HEK293T (cell line): ENCODE results near the gene GUCD1.

Experiments
- ARNT ChIP-seq: fragments of 450-650 bp; IDR thresholded peaks from 2 replicates; pipeline ENCODE4 v1.6.1; 2017; ENCODE audit warnings: mild to moderate bottlenecking
- BHLHE40 ChIP-seq: fragments of 450-650 bp; IDR thresholded peaks from 2 replicates; pipeline ENCODE4 v1.6.1; 2016; ENCODE audit warnings: mild to moderate bottlenecking, moderate library complexity, borderline replicate concordance
- CTBP1 ChIP-seq: fragments of 450-650 bp; IDR thresholded peaks from 2 replicates; pipeline ENCODE4 v1.6.1; 2016; ENCODE audit warnings: borderline replicate concordance
- FOXA1 ChIP-seq: fragments of 450-650 bp; IDR thresholded peaks from 2 replicates; pipeline ENCODE4 v1.6.1; 2016; ENCODE audit warnings: mild to moderate bottlenecking
- FOXK2 ChIP-seq: fragments of 450-650 bp; IDR thresholded peaks from 2 replicates; pipeline ENCODE4 v1.6.1; 2016; ENCODE audit warnings: mild to moderate bottlenecking
- LEF1 ChIP-seq: fragments of 450-650 bp; IDR thresholded peaks from 2 replicates; pipeline ENCODE4 v1.6.1; 2017; ENCODE audit warnings: mild to moderate bottlenecking, borderline replicate concordance
- NFRKB ChIP-seq: fragments of 450-650 bp; IDR thresholded peaks from 2 replicates; pipeline ENCODE4 v1.6.1; 2016; ENCODE audit warnings: mild to moderate bottlenecking, moderate library complexity
- PKNOX1 ChIP-seq: fragments of 450-650 bp; IDR thresholded peaks from 2 replicates; pipeline ENCODE4 v1.6.1; 2016
- SP1 ChIP-seq: fragments of 450-650 bp; IDR thresholded peaks from 2 replicates; pipeline ENCODE4 v1.6.1; 2017
- SUZ12 ChIP-seq: fragments of 450-650 bp; IDR thresholded peaks from 2 replicates; pipeline ENCODE4 v1.6.1; 2016; ENCODE audit warnings: mild to moderate bottlenecking
- TARDBP ChIP-seq: fragments of 450-650 bp; IDR thresholded peaks from 2 replicates; pipeline ENCODE4 v1.6.1; 2016

- TF ChIP-seq BHLHE40: no peak
- TF ChIP-seq SP1: no peak
- TF ChIP-seq PKNOX1: no peak
- no peak for TF ChIP-seq SUZ12
- no peak for TF ChIP-seq LEF1
- TF ChIP-seq ARNT: no peak
- TF ChIP-seq TARDBP: no peak
- TF ChIP-seq FOXA1: no peak
- TF ChIP-seq FOXK2: no peak
- no peak for TF ChIP-seq NFRKB
- no peak for TF ChIP-seq CTBP1
These were observed 55.1 kb downstream of the GUCD1 start for GRCh38 chr22:24499706-24500276.
